HG03354 (cell line): Measurements from ENCODE around the gene GLB1L3.
"Not testable (repeated sequence)": the region's sequence is repeated elsewhere in the genome, so short reads cannot be mapped to it uniquely, and the experiment has no call there.

Experiments
- ATAC-seq: cut with Tn5 transposase; IDR thresholded peaks from one replicate; pipeline ENCODE4 v1.9.1; 2021; ENCODE audit warnings: mild to moderate bottlenecking; ENCODE audit not compliant: unreplicated experiment, poor library complexity, severe bottlenecking

GLB1L3 gene

DNA sequence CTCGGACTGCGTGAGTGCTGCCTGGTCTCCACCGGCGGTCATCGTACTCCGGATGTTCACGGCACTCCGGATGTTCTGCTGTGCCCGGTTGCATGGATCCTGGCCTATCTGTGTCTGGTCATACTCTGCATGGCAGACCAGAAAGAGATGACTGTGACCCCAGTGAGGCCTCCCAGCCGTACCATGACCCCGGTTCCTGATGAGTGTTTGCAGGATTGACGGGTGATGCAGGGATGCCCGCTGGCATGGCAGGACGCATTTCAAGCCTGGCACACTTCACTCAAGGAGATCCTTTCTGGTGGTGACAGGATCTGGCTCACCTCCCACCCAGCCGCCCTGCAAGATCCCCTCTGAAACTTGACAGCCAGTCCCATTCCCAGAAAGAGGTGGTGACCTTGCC, 61.9 kb downstream of the GLB1L3 start:
- ATAC-seq = no peak

DNA sequence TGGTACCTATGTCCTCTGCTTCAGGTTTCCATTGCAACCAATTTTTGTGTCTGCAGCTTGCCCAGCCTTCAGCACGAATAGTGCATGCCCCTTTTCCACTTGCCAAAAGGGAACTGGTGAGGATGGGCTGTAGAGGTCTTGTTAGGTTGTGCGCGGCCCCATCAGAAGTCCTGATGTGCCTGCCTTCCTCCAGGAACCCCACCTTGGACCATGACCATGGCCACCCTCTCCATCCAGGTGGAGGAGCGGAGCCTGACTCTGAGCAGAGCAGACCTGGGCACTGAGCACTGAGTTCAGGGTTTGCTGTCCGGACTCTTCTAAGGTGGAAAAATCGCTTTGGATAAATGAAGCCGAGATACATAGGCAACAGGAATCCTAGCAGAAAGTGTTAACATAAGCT, 62.5 kb downstream of the GLB1L3 start:
- no peak for ATAC-seq

GRCh38 chr11:134339756-134340155, 63.6 kb downstream of the GLB1L3 start:
- ATAC-seq = no peak

- no peak for ATAC-seq
Measured at GRCh38 chr11:134340354-134340964, 64.3 kb downstream of the GLB1L3 start.

DNA sequence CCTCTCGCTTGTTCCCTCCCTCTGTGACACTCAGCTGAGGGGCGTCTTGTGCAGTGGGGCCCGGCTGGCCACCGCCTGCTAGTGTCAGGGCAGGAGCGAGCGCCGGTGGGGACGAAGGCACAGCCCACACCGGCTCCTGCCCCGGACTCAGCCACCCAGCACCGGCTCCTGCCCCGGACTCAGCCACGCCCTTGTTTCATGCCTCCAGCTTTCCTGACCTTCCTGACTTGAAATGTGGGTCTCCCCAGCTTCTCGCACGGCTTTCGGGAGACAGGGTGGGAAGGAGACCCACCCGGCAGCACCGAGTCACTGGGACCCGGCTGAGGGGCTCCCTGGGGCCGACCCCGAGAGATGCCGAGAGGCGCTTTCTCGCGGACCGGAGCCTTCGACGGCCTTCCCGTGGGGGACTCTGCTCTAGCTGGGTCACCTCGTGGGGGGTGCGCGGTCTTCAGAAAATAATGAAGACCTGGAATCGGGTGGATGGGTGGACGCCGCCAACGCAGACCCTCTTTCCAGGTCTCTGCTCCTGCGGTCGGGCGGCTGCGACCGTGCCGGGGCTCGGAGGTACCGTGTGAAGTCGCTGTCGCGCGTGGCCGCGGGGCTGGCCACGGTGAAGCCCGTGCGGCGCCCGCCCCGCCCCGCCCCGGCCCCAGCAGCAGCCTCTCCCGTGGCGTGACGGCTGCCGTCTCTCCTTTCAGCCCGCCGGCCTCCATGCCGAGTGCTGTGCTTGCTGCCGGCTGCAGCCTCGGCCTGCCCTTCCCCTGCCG, 65.8 kb downstream of the GLB1L3 start:
- ATAC-seq = no peak

- no peak for ATAC-seq
Measured at GRCh38 chr11:134342572-134343340, 66.6 kb downstream of the GLB1L3 start.

- no peak for ATAC-seq
Measured at GRCh38 chr11:134343646-134344045, 67.5 kb downstream of the GLB1L3 start.

- not testable (repeated sequence) for ATAC-seq
Measured at GRCh38 chr11:134344497-134345236, 68.5 kb downstream of the GLB1L3 start.

DNA sequence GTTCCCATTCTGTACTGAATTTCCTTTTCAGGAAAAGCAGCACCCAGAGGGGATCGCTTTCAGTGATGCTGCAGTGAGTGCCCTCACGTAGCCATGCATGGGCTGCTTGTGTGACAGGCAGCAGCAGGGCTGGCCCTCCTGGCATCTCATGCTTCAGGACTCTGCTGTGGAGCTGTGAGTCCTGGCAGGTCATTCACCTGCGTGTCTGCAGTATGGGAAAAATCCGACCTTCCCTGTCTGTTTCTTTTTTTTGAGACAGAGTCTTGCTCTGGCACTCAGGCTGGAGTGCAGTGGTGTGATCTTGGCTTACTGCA, 69.0 kb downstream of the GLB1L3 start:
- ATAC-seq = no peak

GRCh38 chr11:134346101-134346975, 70.2 kb downstream of the GLB1L3 start:
- no peak for ATAC-seq

GRCh38 chr11:134346976-134347350, 70.8 kb downstream of the GLB1L3 start:
- no peak for ATAC-seq

GRCh38 chr11:134347441-134347840, 71.3 kb downstream of the GLB1L3 start:
- ATAC-seq = no peak

DNA sequence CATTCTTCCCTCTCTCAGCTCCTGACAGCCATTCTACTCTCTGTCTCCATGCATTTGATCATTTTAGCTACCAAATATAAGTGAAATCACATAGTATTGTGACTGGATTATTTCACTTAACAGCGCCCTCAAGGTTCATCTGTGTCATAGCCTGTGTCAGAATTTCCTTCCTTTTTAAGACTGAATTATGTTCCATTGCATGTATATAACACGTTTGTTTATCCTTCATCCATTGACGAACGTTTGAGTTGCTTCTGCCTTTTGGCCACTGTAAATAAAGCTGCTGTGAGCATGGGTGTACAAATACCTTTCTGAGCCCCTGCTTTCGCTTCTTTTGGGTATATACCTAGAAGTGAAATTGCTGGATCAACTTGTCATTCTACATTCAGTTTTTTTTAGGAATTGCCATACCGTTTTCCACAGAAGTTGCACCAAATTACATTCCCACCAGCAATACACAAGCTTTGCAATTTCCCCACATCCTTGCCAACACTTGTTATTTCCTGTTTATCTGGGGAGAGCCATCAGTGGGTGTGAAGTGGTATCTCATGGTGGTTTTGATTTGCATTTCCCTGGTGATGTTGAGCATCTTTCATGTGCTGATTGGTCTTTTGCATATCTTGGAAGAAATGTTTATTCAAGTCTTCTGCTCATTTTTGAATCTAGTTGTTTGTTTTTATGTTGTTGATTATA, 73.1 kb downstream of the GLB1L3 start:
- ATAC-seq = peak; percentile 45

GRCh38 chr11:134349802-134350355, 73.7 kb downstream of the GLB1L3 start:
- ATAC-seq = no peak

DNA sequence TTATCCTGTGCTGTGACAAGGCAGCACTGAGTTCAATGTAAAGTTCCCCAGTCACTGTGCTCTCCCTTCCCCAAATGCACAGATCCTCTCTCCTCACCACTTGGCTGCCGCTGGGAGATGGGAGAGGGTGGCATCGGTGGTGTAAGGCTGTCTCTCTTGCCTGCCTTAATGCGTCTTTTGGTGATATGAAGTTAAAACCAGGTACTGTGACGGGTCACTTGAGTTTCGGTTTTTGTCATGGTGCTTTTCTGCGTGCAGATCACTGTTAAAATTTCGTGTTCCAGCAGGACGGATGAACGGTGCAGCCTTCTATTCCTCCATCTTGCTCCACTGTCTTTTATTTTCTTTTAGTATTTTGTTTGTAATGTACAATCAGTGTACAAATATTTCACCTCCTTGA, 74.2 kb downstream of the GLB1L3 start:
- no peak for ATAC-seq

DNA sequence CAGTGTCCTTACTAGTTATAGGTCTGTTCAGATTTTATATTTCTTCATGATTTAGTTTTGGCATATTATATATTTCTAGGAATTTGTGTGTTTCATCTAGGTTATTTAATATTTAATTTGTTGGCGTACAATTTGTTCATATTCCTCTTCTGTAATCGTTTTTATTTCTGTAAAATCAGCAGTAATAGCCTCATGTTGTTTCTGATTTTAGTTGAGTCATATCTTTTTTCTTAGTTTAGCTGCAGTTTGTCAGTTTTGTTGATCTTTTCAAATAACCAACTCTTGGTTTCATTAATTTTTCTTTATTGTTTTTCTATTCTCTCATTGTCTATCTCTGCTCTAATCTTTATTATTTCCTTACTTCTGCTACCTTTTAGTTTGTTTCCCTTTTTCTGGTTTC, 75.9 kb downstream of the GLB1L3 start:
- no peak for ATAC-seq

DNA sequence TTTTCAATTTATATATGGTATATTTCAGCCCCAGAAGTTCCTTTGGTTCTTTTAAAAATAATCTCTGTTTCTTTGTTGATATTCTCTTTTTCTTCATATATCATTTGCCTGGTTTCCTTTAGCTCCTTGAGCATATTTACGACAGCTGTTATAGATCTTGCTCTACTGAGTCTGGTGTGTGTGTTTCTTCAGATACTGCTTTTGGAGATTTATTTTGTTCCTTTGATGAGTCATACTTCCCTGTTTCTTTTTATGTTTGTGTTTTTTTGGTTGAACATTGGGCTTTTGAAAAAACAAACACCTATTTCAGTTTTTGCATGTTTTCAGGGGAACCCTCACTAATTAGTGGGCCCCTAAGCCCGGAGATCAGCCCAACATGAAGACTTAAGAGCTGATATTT, 79.0 kb downstream of the GLB1L3 start:
- ATAC-seq = no peak

- ATAC-seq = no peak
Measured at GRCh38 chr11:134355656-134356055, 79.5 kb downstream of the GLB1L3 start.
